DMS 273 (cell line): ENCODE measurements around the gene ARHGEF37.

ENCODE experiments used
- DNase-seq: peaks from one replicate; lab custom pipeline; 2025; ENCODE audit not compliant: unreplicated experiment; lab: John Stamatoyannopoulos, UW

ARHGEF37 gene

GRCh38 chr5:149627070-149627469 lies 45.8 kb downstream of the ARHGEF37 start:
- DNase-seq: no peak

DNA sequence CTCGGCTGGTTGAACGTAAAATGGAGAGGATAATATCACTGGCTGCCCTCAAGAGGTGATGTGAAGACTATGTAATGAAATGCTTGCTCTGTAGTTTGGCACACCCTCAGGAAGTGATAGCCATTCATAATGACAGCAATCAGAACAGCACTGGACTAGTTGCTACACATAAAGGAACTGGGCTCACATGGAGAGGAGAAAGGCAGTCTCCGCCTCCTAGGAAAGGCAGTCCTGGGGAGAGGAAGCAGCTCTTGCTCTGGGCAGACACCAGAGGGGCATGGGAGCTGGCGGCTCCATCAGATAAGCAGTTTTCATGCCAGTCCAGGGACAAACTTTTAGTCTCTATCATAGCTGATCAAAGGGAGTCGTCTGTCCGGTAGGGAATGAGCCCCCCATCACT lies 46.9 kb downstream of the ARHGEF37 start:
- no peak for DNase-seq

- DNase-seq: no peak
Measured at GRCh38 chr5:149628846-149629388, 47.6 kb downstream of the ARHGEF37 start.

- no peak for DNase-seq
Measured at GRCh38 chr5:149629421-149629820, 48.1 kb downstream of the ARHGEF37 start.

DNA sequence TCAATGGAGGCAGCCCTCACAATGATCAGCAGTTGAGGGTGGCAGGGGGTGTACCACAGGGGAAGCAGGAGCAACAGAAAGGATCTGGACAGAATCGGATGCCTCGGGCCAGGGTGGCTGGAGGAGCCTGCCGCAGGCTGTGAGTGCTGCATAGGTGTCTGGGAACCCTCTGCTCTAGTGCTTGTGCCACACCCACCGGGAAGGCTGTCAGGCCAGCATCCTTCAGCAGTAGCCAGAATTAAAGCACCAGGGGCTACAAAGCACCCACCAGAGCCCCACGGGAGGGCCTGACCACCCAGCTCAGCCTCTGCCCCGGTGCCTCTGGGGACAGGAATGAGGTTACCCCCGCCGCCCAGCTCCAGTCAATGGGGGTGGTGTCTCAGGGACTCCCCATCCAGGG lies 49.0 kb downstream of the ARHGEF37 start:
- DNase-seq: no peak

GRCh38 chr5:149631506-149631905 lies 50.2 kb downstream of the ARHGEF37 start:
- DNase-seq: no peak

- no peak for DNase-seq
Measured at GRCh38 chr5:149632311-149633251, 51.3 kb downstream of the ARHGEF37 start.

GRCh38 chr5:149633476-149634350 lies 52.4 kb downstream of the ARHGEF37 start:
- DNase-seq: no peak

- no peak for DNase-seq
Measured at GRCh38 chr5:149635394-149635793, 54.1 kb downstream of the ARHGEF37 start.

DNA sequence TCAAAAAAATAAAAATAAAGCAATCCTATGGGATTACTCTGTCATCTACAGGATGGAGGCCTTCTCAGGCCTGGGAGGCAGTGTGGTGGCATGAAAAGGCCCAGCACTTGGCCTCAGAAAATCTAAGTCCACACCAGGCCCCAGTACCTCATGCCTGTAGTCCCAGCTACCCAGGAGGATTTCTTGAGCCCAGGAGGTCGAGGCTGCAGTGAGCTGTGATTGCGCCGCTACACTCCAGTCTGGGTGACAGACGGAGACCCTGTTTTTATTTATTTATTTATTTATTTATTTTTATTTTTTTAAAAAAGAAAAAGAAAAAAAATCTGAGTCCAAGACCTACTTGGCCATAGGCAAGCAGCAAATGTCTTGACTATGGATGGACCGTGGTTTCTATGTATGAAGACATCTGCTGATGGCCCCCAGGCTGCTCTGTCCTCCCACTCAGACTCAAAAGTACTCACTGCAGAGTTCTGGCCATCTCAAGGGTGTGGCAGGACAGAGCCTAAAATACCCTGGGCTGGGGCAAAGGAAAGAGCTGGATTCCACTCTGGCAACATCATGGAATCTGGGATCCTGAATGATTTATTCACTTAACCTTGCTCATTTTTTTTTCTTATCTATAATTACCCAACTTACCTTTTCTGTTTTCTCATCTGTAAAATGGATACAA lies 55.0 kb downstream of the ARHGEF37 start:
- no peak for DNase-seq

GRCh38 chr5:149636861-149637246 lies 55.6 kb downstream of the ARHGEF37 start:
- peak; percentile 88 for DNase-seq

- no peak for DNase-seq
Measured at GRCh38 chr5:149638136-149638535, 56.8 kb downstream of the ARHGEF37 start.

DNA sequence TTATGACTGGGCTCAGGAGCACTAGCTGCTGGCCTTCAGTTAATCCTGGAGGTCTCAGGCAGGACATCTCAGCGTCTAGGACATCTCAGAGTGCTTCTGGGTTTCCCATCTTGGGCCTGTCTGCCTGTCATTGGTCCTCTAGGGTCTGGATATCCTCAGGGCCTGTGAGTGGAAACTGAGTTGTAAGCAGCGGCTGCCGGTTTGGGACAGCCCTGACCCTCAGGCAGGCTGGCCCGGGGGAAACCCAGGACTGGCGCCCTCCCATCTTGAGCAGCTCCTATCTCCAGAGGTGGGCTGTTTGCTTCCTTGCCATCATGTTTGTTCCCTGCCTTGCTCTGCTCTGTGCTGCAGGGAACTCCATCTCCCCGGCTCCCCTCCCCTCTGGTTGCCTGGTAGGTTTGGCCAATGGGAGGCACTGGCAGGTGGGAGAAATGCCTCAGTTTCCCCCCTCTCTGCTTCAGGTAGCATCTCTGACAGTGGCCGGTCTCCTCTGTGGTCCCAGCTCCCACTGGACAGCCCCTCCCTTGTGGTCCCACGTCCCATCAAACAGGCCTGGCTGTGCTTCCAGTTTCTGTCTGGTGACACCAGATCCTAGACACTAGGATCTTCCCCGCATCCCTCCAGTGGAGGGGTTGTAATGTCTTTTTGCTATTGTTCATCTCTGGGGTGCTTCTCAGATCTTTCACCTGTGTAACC lies 57.4 kb downstream of the ARHGEF37 start:
- no peak for DNase-seq

- DNase-seq: no peak
Measured at GRCh38 chr5:149639737-149640136, 58.4 kb downstream of the ARHGEF37 start.

DNA sequence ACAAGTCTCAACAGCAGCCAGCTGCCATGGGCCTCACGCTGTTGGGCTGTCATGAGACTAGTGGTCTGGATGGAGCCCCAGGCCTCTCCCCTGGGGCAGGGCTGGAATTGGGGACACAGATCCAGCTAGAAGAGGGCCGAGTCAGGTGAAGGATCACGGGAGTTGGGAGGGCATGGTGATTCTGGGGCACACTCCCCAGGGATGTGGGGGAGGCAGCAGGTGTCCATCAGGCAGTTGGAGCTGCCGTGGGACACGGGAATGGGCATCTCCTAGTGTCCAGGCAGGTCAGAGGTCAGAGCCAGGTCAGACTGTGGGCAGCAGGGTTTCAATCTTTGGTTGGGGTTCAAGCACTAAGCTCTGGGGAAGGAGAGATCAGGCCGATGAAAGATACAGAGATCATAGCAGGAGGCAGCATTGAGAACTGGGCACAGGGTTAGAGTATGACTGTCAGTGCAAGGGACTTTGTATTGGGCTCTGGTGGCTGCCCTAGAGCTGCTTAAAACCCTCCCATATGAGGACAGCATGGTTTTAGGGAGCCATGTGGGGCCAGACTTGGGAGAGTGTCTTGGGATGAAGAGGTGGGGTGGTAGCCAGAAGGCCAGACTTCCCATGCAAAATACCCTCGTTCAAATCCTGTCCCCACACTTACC lies 59.2 kb downstream of the ARHGEF37 start:
- no peak for DNase-seq

- peak; percentile 58 for DNase-seq
Measured at GRCh38 chr5:149641000-149641576, 59.8 kb downstream of the ARHGEF37 start.

- no peak for DNase-seq
Measured at GRCh38 chr5:149641600-149641999, 60.3 kb downstream of the ARHGEF37 start.

DNA sequence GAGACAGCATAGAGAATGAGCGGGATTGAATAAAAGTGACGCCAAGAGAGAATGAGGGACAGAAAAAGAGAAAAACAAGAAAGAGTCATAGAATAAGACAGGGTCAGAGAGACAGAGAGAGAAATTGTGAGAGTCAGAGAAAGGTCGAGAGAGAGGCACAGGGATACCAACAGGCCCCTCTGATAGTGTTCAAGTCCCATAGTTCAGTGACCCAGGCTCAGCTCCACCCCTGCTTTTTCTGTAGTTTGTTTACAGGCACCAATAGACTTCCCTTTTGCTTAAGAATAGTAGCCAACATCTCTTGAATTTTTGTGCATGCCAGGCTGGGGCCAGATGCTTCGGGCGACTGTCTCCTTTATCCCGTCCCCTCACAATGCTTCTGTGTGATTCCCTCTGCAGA lies 62.5 kb downstream of the ARHGEF37 start:
- DNase-seq: no peak

DNA sequence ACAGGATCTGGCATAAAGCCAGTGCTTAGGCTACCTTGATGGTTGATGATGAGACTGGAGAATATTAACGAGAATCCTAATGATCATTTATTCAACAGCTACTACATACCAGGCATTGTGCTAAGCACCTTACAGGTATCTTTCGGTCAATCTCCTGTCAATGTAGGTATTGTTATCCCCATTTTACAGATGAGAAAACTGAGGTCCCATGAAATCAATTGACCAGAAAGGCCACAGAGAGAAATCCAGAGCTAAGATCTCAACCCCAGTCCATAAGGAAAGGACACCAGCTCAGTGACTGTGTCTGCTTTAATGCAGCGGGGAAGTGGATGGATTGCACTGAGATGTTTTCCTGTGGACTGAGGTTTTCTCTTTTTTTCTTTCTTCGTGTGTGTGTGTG lies 63.3 kb downstream of the ARHGEF37 start:
- DNase-seq: no peak

DNA sequence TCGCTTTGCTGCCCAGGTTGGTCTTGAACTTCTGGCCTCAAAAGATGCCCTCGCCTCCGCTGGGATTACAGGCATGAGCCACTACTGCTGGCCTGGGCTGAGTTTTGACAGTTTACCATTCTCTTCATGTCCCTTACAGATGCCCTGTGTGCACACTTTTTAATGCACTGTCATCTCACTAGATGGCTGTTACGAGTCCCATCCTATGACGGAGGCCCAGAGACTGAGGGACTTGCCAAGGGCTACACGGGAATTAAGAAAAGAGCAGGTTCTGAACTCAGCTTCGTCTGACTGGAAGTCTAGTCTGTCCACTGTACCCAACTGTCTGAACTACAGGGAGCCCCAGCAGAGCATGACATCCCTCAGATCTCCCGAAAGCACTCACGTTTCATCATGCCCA lies 63.9 kb downstream of the ARHGEF37 start:
- no peak for DNase-seq
